Thyroid gland (tissue), 4 donors: ENCODE results near the gene MYCT1. TPM values are rescaled to one million over a fixed set of nuclear protein-coding genes. Genes with fewer than 3 reads are reported as not detected.
"Not testable (repeated sequence)": the region's sequence is repeated elsewhere in the genome, so short reads cannot be mapped to it uniquely, and the experiment has no call there.

Experiments used
- DNase-seq, 2 donors: peaks; one replicate each; pipeline ENCODE4 v3.0.0-alpha.2; 2019
- H3K27ac ChIP-seq, 3 donors: fragments of 200-600 bp; sonication (generic); 1 replicate in 2 of 3; 2 replicates in 1 of 3; pipeline ENCODE4 v1.5.1; 2016 to 2019; ENCODE audit warnings: mild to moderate bottlenecking in 1 of 3, moderate library complexity in 1 of 3
- H3K27me3 ChIP-seq: fragments of 200-600 bp; sonication (generic); one replicate; pipeline ENCODE4 v1.5.1; 2019
- H3K36me3 ChIP-seq, 2 donors: fragments of 200-600 bp; sonication (generic); one replicate each; pipeline ENCODE4 v1.5.1; 2016 to 2019
- H3K4me1 ChIP-seq, 2 donors: fragments of 200-600 bp; sonication (generic); one replicate each; pipeline ENCODE4 v1.5.1; 2017 to 2019
- H3K4me3 ChIP-seq, 3 donors: fragments of 200-600 bp; sonication (generic); replicated peaks in 1 of 3; 1 replicate in 2 of 3; 2 replicates in 1 of 3; pipeline ENCODE4 v1.5.1; 2016; ENCODE audit warnings: mild to moderate bottlenecking in 1 of 3
- H3K9me3 ChIP-seq: fragments of 200-600 bp; sonication (generic); one replicate; pipeline ENCODE4 v1.5.1; 2017
- CTCF ChIP-seq, 6 experiments: fragments of 200-600 bp in 3 of 6; fragments of 450-650 bp in 3 of 6; sonication (generic) in 3 of 6; IDR thresholded peaks; one replicate each; pipeline ENCODE4 v1.5.1; 2016 to 2019; ENCODE audit warnings: antibody characterized with exemption in 6 of 6, mild to moderate bottlenecking in 2 of 6, inconsistent platforms in 1 of 6, moderate library complexity in 1 of 6
- POLR2A ChIP-seq, 2 donors: fragments of 450-650 bp; IDR thresholded peaks; one replicate each; pipeline ENCODE4 v1.6.1; 2017; ENCODE audit warnings: antibody characterized with exemption in 2 of 2, mild to moderate bottlenecking in 2 of 2, moderate library complexity in 1 of 2
- WGBS, 2 donors: methylation state at CpG; one replicate each; pipeline ENCODE4 v1.1.5; 2017; 5-methylcytosine and 5-hydroxymethylcytosine counted together
- intact Hi-C: fragments of 100-400 bp; cut with DNase I; formaldehyde crosslinking; loops from one replicate; pipeline ENCODE4 v1.15.1; 2023
- total RNA-seq, 4 donors: library from RNA; depleted of rRNA; stranded (reverse); fragments of >200 nt; gene quantifications; one replicate each; pipeline ENCODE4 v1.2.3, GENCODE V29; 2016

Gene MYCT1
- total RNA-seq, 4 donors from 2014 or later, result 12.0 to 26.2 (median 17.5) TPM

- H3K27me3 ChIP-seq, result no peaks in the 10 kb centered on the region
- DNase-seq, result no peak
- intact Hi-C loops, result no loop called here
- H3K4me1 ChIP-seq, result no peaks in the 10 kb centered on the region
- no peak overlapping the region for H3K4me3 ChIP-seq
- no peaks in the 10 kb centered on the region for H3K9me3 ChIP-seq
- TF ChIP-seq POLR2A (IDR thresholded peaks at IDR 0.05) (no peak), CTCF (IDR thresholded peaks at IDR 0.05) (no peak)
- 35 to 40% methylated on average over 7 of the region's 7 CpGs for WGBS, 2 donors
- H3K27ac ChIP-seq, result peak overlapping the region in 1 of 3 donors; percentile 44
- no peaks in the 10 kb centered on the region for H3K36me3 ChIP-seq
Observed at GRCh38 chr6:152701081-152701862, 3.6 kb downstream of the MYCT1 start.

- Histone ChIP-seq H3K36me3 (no peaks in the 10 kb centered on the region), H3K4me3 (no peak overlapping the region), H3K27me3 (no peaks in the 10 kb centered on the region), H3K9me3 (no peaks in the 10 kb centered on the region), H3K4me1 (no peaks in the 10 kb centered on the region), H3K27ac (peak overlapping the region in 1 of 3 donors; percentile 44)
- 70 to 77% methylated on average over 4 of the region's 4 CpGs for WGBS, 2 donors
- TF ChIP-seq POLR2A (IDR thresholded peaks at IDR 0.05) (no peak), CTCF (IDR thresholded peaks at IDR 0.05) (no peak)
- DNase-seq, result no peak
- intact Hi-C loops, result no loop called here
Observed at GRCh38 chr6:152701863-152702401, 4.2 kb downstream of the MYCT1 start.

GRCh38 chr6:152703750-152704149 is 6.1 kb downstream of the MYCT1 start:
- DNase-seq, H3K36me3 ChIP-seq, H3K27ac ChIP-seq, H3K9me3 ChIP-seq, H3K4me1 ChIP-seq, H3K4me3 ChIP-seq, intact Hi-C loops, H3K27me3 ChIP-seq: not testable (repeated sequence)

- no peaks in the 10 kb centered on the region for H3K36me3 ChIP-seq
- no peak overlapping the region for H3K27ac ChIP-seq
- no peaks in the 10 kb centered on the region for H3K9me3 ChIP-seq
- H3K27me3 ChIP-seq, result no peaks in the 10 kb centered on the region
- TF ChIP-seq CTCF (IDR thresholded peaks at IDR 0.05) (no peak), POLR2A (IDR thresholded peaks at IDR 0.05) (no peak)
- no peak for DNase-seq
- intact Hi-C loops, result no loop called here
- H3K4me1 ChIP-seq, result no peaks in the 10 kb centered on the region
- 79 to 86% methylated on average over 2 of the region's 2 CpGs for WGBS, 2 donors
- no peak overlapping the region for H3K4me3 ChIP-seq
Observed at GRCh38 chr6:152705327-152705726, 7.6 kb downstream of the MYCT1 start.

GRCh38 chr6:152716322-152716721 is 18.6 kb downstream of the MYCT1 start:
- Histone ChIP-seq H3K36me3 (no peaks in the 10 kb centered on the region), H3K4me1 (no peaks in the 10 kb centered on the region), H3K4me3 (no peak overlapping the region), H3K27me3 (no peaks in the 10 kb centered on the region), H3K27ac (no peak overlapping the region), H3K9me3 (no peaks in the 10 kb centered on the region)
- no peak for DNase-seq
- WGBS, 2 donors, result 74 to 82% methylated on average over 3 of the region's 3 CpGs
- intact Hi-C loops, result no loop called here
- no peak for TF ChIP-seq CTCF (IDR thresholded peaks at IDR 0.05)
- no peak for TF ChIP-seq POLR2A (IDR thresholded peaks at IDR 0.05)
